B cell (primary cell): ENCODE results near the gene KRTAP10-3. TPM values are rescaled to one million over a fixed set of nuclear protein-coding genes. Genes with fewer than 3 reads are reported as not detected.

Experiments
- ATAC-seq: fragments of 200-7000 bp; cut with Tn5 transposase; one replicate; pipeline ENCODE4 v1.10.0; 2021; ENCODE audit warnings: low read depth, mild to moderate bottlenecking, moderate number of reproducible peaks, moderate library complexity
- CTCF ChIA-PET: fragments of 350-600 bp; sonication (Branson Sonifier 250); formaldehyde crosslinking; loops from one replicate; lab custom pipeline; 2021; ENCODE audit warnings: antibody characterized with exemption, inconsistent platforms; lab: Charles Lee
- POLR2A ChIA-PET: fragments of 350-600 bp; sonication (Branson Sonifier 250); formaldehyde crosslinking; loops from one replicate; lab custom pipeline; 2021; ENCODE audit warnings: antibody characterized with exemption; lab: Charles Lee
- DNase-seq: peaks from one replicate; pipeline ENCODE4 v3.0.0; 2013
- H2AFZ ChIP-seq: 2 replicates; pipeline ENCODE4 v1.6.1; 2012; ENCODE audit warnings: mild to moderate bottlenecking, low read depth, low read length; ENCODE audit not compliant: insufficient read depth, poor library complexity, severe bottlenecking
- H3K27ac ChIP-seq, 2 donors: 1 replicate in 1 of 2; 2 replicates in 1 of 2; pipeline ENCODE4 v1.5.1; 2012 to 2013; ENCODE audit warnings: low read length in 2 of 2, mild to moderate bottlenecking in 2 of 2, moderate library complexity in 1 of 2
- H3K27me3 ChIP-seq, 4 experiments: fragments of 200-600 bp in 1 of 4; sonication (generic) in 1 of 4; replicated peaks in 1 of 4; 1 replicate in 2 of 4; 2 replicates in 2 of 4; pipeline versions ENCODE4 v1.6.1 to v1.7.0; 2013 to 2016; ENCODE audit warnings: low read length in 3 of 4, mild to moderate bottlenecking in 2 of 4, mixed read lengths in 1 of 4, moderate library complexity in 1 of 4; ENCODE audit not compliant: insufficient read depth in 4 of 4, control insufficient read depth in 3 of 4; ENCODE audit errors: control extremely low read depth in 1 of 4
- H3K36me3 ChIP-seq, 2 experiments: replicated peaks in 1 of 2; 1 replicate in 1 of 2; 2 replicates in 1 of 2; pipeline versions ENCODE4 v1.6.1 to v1.7.1; 2013; ENCODE audit warnings: low read length in 1 of 2; ENCODE audit not compliant: insufficient read depth in 2 of 2, control insufficient read depth in 1 of 2; ENCODE audit errors: control extremely low read depth in 1 of 2, extremely low read depth in 1 of 2
- H3K4me1 ChIP-seq, 2 donors: fragments of 200-600 bp in 1 of 2; sonication (generic) in 1 of 2; 1 replicate in 1 of 2; 2 replicates in 1 of 2; pipeline versions ENCODE4 v1.5.1 to v1.6.1; 2013 to 2017; ENCODE audit warnings: low read length in 2 of 2; ENCODE audit not compliant: control insufficient read depth in 2 of 2, insufficient read depth in 2 of 2
- H3K4me2 ChIP-seq: replicated peaks from 2 replicates; pipeline ENCODE3; 2012; ENCODE audit warnings: mild to moderate bottlenecking, low read depth, low read length; ENCODE audit not compliant: poor library complexity, severe bottlenecking
- H3K4me3 ChIP-seq, 5 experiments: fragments of 200-600 bp in 1 of 5; sonication (generic) in 1 of 5; 1 replicate in 3 of 5; 2 replicates in 2 of 5; pipeline versions ENCODE4 v1.5.1 to v1.7.0; 2011 to 2016; ENCODE audit warnings: low read length in 4 of 5, mild to moderate bottlenecking in 4 of 5, low read depth in 2 of 5, control low read depth in 1 of 5, moderate library complexity in 1 of 5; ENCODE audit not compliant: insufficient read depth in 1 of 5; ENCODE audit errors: control extremely low read depth in 1 of 5, extremely low read depth in 1 of 5
- H3K79me2 ChIP-seq: fragments of 200-600 bp; sonication (generic); one replicate; pipeline ENCODE4 v1.6.0; 2016; ENCODE audit warnings: low read length; ENCODE audit not compliant: control insufficient read depth, insufficient read depth
- H3K9ac ChIP-seq: fragments of 200-600 bp; sonication (generic); 2 replicates; pipeline ENCODE4 v1.6.1; 2017; ENCODE audit warnings: mild to moderate bottlenecking, low read length, moderate library complexity
- H3K9me3 ChIP-seq, 3 donors: one replicate each; pipeline versions ENCODE4 v1.6.1 to v1.7.1; 2013; ENCODE audit warnings: low read length in 2 of 3; ENCODE audit not compliant: control insufficient read depth in 2 of 3, insufficient read depth in 1 of 3; ENCODE audit errors: control extremely low read depth in 1 of 3
- H4K20me1 ChIP-seq: 2 replicates; pipeline ENCODE4 v1.6.0; 2012; ENCODE audit warnings: mild to moderate bottlenecking, low read length; ENCODE audit not compliant: insufficient read depth, control insufficient read depth, poor library complexity, severe bottlenecking
- H3K27ac Mint-ChIP-seq: one replicate; pipeline ENCODE4 v1.8.0; 2021; ENCODE audit warnings: mixed read lengths
- H3K27me3 Mint-ChIP-seq: one replicate; pipeline ENCODE4 v1.8.0; 2021; ENCODE audit warnings: mixed read lengths
- H3K4me1 Mint-ChIP-seq: one replicate; pipeline ENCODE4 v1.8.0; 2021; ENCODE audit warnings: mixed read lengths
- H3K4me3 Mint-ChIP-seq: one replicate; pipeline ENCODE4 v1.8.0; 2021; ENCODE audit warnings: mixed read lengths
- H3K9me3 Mint-ChIP-seq: one replicate; pipeline ENCODE4 v1.8.0; 2022; ENCODE audit warnings: mixed read lengths; ENCODE audit not compliant: insufficient read depth
- EZH2 ChIP-seq: IDR thresholded peaks from 2 replicates; pipeline ENCODE4 v1.6.1; 2012; ENCODE audit warnings: borderline replicate concordance, low read depth, mild to moderate bottlenecking, moderate library complexity, low read length; ENCODE audit not compliant: insufficient read depth, poor library complexity, severe bottlenecking
- WGBS: methylation state at CpG from one replicate; pipeline ENCODE4 v1.1.5; 2013; ENCODE audit warnings: missing lambda C conversion rate; ENCODE audit not compliant: insufficient coverage; 5-methylcytosine and 5-hydroxymethylcytosine counted together
- intact Hi-C: fragments of 100-400 bp; cut with micrococcal nuclease; formaldehyde crosslinking; loops from one replicate; pipeline ENCODE4 v1.10.0; 2022
- polyA plus RNA-seq: library from polyadenylated mRNA; depleted of rRNA; stranded (reverse); fragments of >200 nt; gene quantifications from 2 replicates; pipeline ENCODE4 v1.2.3, GENCODE V29; 2012
- total RNA-seq, 2 donors: library from RNA; stranded (reverse); fragments of 120-200 nt in 1 of 2; gene quantifications; 1 replicate in 1 of 2; 2 replicates in 1 of 2; pipeline versions ENCODE4 v1.2.3 to v1.2.4, GENCODE V29; 2013 to 2022
- TF ChIP-seq, protein P1 (sequence below): fragments of 200-600 bp; IDR thresholded peaks from one replicate; pipeline ENCODE4 v1.8.0; 2022; ENCODE audit warnings: antibody characterized with exemption, mild to moderate bottlenecking

The KRTAP10-3 gene
- total and polyA plus RNA-seq, 2 donors (not counting 1 experiment from before 2014, with no cell fraction given): 0.40 TPM; not detected in 1

DNA sequence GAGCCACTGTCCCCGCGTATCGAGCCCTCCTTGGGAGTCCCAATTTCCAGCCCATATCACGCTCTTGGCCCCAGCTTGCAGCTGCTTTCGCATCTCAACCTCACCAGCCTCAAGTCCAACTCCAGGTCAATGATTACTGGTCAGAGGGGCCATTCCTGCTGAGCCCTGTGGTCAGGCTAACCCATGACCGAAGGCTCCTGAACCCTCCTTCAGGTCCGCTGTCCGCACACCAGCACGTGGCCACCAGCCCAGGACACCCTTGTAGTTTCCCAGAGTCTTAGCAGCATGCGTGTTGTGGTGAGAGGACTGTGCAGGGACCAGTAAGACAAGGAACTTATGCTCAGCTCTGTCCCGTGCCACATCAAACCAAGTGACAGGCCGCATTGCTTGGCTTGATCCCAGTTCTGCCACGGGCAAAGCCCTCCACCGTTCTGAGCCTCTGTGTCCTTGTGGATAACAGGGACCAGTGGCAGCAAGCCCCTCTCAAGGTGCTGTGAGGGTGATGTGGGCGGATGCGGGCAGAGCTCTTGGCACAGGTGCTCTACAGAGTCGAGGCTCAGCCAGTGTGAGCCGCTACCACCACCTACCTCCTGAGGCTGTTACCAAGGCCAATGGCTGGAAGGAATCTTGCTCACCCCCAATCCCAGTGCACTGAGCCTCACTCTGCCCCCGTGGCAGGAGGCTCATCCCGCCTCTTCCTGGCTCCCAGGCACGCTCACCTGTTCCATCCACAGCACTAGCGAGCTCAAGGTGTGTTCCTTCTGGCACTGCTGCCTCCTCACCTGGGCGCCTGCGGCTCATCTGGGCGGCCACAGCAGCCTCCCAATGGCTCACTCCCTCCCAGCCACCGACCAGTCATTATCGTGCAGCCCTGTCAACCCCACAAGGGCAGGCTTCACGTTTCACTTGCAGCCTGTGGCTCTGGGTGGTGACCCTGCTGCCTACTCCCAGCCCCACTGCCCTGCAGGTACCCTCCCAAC is 39.0 kb downstream of the KRTAP10-3 start:
- intact Hi-C loops: no loop called here
- H3K9ac ChIP-seq: no peak overlapping the region
- peaks cover 0 to 6% (median 0%) of the 10 kb centered on the region in 3 donors for H3K9me3 ChIP-seq
- H3K9me3 Mint-ChIP-seq: no peaks in the 10 kb centered on the region
- no peak overlapping the region for H3K4me2 ChIP-seq
- H3K4me3 ChIP-seq: no peak overlapping the region
- H3K4me1 ChIP-seq: no peaks in the 10 kb centered on the region
- 93% methylated on average over 26 of the region's 28 CpGs for WGBS
- H4K20me1 ChIP-seq: no peaks in the 10 kb centered on the region
- no peak overlapping the region for H3K27ac ChIP-seq
- POLR2A ChIA-PET: no interaction called here
- H3K4me3 Mint-ChIP-seq: no peak overlapping the region
- H3K79me2 ChIP-seq: no peaks in the 10 kb centered on the region
- no peak for ATAC-seq
- DNase-seq: no peak
- H3K27me3 ChIP-seq: peaks cover 0 to 5% (median 0%) of the 10 kb centered on the region in 4 experiments
- H2AFZ ChIP-seq: no peak overlapping the region
- H3K4me1 Mint-ChIP-seq: no peaks in the 10 kb centered on the region
- TF ChIP-seq, protein P1, sequence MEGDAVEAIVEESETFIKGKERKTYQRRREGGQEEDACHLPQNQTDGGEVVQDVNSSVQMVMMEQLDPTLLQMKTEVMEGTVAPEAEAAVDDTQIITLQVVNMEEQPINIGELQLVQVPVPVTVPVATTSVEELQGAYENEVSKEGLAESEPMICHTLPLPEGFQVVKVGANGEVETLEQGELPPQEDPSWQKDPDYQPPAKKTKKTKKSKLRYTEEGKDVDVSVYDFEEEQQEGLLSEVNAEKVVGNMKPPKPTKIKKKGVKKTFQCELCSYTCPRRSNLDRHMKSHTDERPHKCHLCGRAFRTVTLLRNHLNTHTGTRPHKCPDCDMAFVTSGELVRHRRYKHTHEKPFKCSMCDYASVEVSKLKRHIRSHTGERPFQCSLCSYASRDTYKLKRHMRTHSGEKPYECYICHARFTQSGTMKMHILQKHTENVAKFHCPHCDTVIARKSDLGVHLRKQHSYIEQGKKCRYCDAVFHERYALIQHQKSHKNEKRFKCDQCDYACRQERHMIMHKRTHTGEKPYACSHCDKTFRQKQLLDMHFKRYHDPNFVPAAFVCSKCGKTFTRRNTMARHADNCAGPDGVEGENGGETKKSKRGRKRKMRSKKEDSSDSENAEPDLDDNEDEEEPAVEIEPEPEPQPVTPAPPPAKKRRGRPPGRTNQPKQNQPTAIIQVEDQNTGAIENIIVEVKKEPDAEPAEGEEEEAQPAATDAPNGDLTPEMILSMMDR: no peak
- no peak for TF ChIP-seq EZH2
- CTCF ChIA-PET: no interaction called here
- H3K27me3 Mint-ChIP-seq: peaks cover 4% of the 10 kb centered on the region
- no peak overlapping the region for H3K27ac Mint-ChIP-seq
- no peaks in the 10 kb centered on the region for H3K36me3 ChIP-seq

DNA sequence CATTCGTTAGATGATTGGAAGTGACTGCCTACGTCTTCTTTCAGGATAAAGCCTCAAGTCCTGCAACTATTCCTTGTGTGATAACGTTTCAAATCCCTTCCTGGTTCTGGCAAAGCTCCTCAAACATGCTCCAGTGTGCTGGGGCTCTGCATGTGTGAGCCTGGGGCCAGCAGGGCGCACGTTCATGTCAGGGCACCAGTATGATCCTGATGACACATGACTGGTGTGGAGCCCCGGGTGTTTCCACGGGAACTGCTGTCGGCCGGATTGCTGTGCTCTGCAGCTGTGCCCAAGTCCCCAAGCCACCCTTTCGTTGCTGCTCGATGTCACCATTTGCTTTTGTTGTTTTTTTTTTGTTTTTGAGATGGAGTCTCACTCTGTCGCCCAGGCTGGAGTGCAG is 39.9 kb downstream of the KRTAP10-3 start:
- TF ChIP-seq EZH2: no peak
- TF ChIP-seq, protein P1: no peak
- intact Hi-C loops: no loop called here
- Histone ChIP-seq H4K20me1 (no peaks in the 10 kb centered on the region), H3K4me2 (no peak overlapping the region), H3K27me3 (peaks cover 0 to 5% (median 0%) of the 10 kb centered on the region in 4 experiments), H3K79me2 (no peaks in the 10 kb centered on the region), H3K27ac (no peak overlapping the region), H3K4me3 (no peak overlapping the region), H3K36me3 (no peaks in the 10 kb centered on the region), H3K4me1 (no peaks in the 10 kb centered on the region), H2AFZ (no peak overlapping the region), H3K9ac (no peak overlapping the region), H3K9me3 (peaks cover 0 to 6% (median 0%) of the 10 kb centered on the region in 3 donors)
- ChIA-PET POLR2A (no interaction called here), CTCF (no interaction called here)
- DNase-seq: no peak
- H3K4me3 Mint-ChIP-seq: no peak overlapping the region
- H3K27ac Mint-ChIP-seq: no peak overlapping the region
- H3K4me1 Mint-ChIP-seq: no peaks in the 10 kb centered on the region
- 86% methylated on average over 8 of the region's 12 CpGs for WGBS
- peaks cover 4% of the 10 kb centered on the region for H3K27me3 Mint-ChIP-seq
- no peak for ATAC-seq
- H3K9me3 Mint-ChIP-seq: no peaks in the 10 kb centered on the region
